ENCODE results near the gene ZNF93. TPM values are rescaled to one million over a fixed set of nuclear protein-coding genes. Genes with fewer than 3 reads are reported as not detected.

Gene ZNF93
- total RNA-seq, 1 donor from 2014 or later, result 1.2 TPM

Other genes with a start within 250 kb of the ZNF93 start
- gene ATP13A1, start 237.3 kb upstream of the ZNF93 start, total RNA-seq, result 16.2 TPM
- gene ZNF101, start 232.1 kb upstream of the ZNF93 start, total RNA-seq, result 2.9 TPM
- 3.2 TPM for gene ZNF14, start 167.8 kb upstream of the ZNF93 start, total RNA-seq
- gene ZNF506, start 79.2 kb upstream of the ZNF93 start, total RNA-seq, result 8.1 TPM
- 6.6 TPM for gene ZNF253, start 35.1 kb upstream of the ZNF93 start, total RNA-seq
- 6.3 TPM for gene ZNF682, start 138.6 kb downstream of the ZNF93 start, total RNA-seq
- 1.00 TPM for gene ZNF90, start 177.1 kb downstream of the ZNF93 start, total RNA-seq